NCI-H146 (cell line): ENCODE measurements around the gene SOWAHA.

Experiments used
- DNase-seq: peaks from one replicate; lab custom pipeline; 2025; lab: John Stamatoyannopoulos, UW

The SOWAHA gene

DNA sequence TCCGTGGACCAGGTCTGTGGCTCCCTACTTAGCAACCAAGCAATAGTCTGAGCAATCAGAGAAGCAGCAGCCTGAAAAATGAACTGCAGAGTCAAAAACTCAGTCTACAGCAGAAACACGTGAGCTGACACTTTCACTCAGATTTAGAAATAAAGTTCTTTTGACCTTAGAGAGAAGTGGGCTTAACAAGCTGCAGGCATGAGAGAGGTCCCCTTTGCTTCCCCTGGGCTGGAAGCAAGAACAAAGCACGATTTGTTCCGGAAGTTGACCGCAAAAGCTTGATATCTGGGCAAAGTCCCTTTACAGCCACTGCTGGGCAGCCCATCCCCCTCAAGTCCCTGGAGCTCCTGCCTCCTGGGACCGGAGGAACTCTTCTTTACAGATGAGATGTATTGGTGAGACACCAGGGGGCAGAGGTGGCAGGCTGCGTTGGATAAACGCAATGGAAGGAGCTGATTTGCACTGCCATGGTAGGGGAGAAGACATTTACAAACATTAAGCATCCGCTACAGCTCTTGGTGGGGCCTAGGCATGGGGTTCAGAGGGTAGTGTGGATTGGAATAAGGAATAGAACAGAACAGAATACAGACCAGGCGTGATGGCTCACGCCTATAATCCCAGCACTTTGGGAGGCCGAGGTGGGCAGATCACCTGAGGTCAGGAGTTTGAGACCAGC, 5.8 kb upstream of the SOWAHA start:
- DNase-seq = no peak

DNA sequence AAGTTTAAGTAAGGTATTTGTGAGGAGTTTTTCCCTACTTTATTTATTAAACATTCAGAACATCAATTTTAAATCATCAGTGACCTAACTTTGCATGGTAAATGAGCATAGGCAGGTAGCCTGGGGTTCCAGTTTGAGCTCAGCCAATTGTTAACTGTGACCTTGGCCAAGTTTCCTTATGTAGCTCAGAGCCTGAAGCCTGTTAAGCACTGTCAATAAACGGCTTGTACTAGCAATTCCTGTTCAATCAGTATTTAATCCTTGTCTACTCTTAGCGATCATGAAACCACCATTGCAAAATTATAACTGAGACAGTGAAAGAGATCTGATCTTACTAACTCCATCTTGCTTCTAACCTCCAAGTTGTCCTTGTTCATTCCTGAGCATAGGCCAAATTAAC, 4.7 kb upstream of the SOWAHA start:
- DNase-seq = no peak

DNA sequence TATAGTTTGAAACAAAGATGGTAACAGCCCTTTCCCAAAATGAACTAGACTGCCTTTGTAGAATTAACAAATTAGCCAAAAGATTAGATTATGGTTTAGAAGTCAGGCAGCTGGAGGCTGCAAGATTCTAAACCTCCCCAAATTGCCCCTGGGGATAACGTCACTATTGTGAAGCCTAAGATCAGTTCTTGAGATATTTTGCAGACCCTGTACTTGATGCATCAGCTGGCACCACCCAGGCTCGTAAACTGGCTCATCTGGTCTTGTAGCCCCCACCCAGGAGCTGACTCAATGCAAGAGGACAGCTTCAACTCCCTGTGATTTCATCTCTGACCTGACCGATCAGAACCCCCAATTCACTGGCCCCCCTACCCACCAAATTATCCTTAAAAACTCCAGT, 4.2 kb upstream of the SOWAHA start:
- DNase-seq = no peak

DNA sequence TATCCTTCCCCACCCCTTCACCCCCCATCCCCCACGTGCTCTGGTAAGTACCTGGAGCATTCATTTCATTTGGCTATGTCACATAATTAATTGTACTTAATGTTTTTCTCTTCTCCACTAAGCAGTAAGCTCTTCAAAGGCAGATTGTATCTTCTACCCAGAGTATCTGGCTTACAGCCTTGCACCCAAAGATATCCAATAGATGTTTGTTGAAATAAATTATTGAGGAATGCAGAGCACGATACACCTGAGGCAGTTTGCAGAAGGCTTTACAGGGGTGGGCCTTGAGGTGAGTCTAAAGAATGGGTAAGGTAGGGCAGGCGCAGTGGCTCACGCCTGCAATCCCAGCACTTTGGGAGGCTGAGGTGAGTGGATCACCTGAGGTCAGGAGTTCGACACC, 2.5 kb upstream of the SOWAHA start:
- no peak for DNase-seq

DNA sequence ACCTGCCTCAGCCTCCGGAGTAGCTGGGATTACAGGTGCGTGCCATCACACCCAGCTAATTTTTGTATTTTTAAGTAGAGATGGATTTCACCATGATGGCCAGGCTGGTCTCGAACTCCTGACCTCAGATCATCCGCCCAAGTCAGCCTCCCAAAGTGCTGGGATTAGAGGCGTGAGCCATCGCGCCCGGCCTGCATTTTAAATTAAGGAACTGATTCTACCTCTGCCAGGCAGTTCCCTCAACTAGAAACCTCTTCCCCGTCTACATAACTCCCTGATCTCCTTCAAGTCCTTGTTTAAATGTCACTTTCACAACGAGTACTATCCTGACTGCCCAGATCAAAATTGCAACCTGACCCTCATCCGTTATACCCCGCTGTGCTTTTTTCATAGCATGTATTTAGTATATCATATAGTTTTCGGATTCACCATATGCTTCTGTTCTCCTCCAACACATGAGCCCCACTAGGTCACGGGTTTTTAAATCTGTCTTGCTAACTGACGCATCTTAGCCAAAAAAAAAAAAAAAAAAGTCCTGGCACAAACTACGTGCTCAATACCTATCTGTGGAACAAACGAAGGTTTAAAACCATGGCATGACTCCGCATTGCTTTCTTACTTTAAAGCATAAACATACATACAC, 858 bp upstream of the SOWAHA start:
- DNase-seq = peak; percentile 27

DNA sequence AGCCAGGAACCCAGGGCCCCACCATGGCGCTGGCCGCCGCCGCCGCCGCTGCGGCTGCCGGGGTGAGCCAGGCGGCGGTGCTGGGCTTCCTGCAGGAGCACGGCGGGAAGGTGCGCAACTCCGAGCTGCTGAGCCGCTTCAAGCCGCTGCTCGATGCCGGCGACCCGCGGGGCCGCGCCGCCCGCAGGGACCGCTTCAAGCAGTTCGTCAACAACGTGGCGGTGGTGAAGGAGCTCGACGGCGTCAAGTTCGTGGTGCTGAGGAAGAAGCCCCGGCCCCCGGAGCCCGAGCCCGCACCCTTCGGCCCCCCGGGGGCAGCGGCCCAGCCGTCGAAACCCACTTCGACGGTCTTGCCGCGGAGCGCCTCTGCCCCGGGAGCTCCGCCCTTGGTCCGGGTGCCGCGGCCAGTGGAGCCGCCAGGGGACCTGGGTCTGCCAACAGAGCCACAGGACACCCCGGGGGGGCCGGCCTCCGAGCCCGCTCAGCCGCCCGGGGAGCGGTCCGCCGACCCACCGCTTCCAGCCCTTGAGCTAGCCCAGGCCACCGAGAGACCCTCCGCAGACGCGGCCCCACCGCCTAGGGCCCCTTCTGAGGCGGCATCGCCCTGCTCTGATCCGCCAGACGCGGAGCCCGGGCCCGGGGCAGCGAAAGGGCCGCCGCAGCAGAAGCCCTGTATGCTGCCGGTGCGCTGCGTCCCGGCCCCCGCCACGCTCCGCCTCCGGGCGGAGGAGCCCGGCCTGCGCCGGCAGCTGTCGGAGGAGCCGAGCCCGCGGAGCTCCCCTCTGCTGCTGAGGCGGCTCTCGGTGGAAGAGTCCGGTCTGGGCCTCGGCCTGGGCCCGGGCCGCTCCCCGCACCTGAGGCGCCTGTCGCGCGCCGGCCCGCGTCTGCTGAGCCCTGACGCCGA, 749 bp downstream of the SOWAHA start:
- DNase-seq = peak; percentile 47

DNA sequence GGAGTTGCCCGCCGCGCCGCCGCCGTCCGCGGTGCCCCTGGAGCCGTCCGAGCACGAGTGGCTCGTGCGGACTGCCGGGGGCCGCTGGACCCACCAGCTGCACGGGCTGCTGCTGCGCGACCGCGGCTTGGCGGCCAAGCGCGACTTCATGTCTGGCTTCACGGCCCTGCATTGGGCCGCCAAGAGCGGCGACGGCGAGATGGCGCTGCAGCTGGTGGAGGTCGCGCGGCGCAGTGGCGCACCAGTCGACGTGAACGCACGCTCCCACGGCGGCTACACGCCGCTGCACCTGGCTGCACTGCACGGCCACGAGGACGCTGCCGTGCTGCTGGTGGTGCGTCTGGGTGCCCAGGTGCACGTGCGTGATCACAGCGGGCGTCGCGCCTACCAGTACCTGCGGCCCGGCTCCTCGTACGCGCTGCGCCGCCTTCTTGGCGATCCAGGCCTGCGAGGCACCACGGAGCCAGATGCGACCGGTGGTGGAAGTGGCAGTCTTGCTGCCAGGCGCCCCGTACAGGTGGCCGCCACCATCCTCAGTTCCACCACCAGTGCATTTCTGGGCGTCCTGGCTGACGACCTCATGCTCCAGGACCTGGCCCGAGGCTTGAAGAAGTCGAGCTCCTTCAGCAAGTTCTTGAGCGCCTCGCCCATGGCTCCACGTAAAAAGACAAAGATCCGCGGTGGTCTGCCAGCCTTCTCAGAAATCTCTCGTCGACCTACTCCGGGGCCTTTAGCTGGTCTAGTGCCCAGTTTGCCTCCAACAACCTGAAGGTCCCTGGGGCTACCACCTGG, 1.6 kb downstream of the SOWAHA start:
- DNase-seq = no peak

DNA sequence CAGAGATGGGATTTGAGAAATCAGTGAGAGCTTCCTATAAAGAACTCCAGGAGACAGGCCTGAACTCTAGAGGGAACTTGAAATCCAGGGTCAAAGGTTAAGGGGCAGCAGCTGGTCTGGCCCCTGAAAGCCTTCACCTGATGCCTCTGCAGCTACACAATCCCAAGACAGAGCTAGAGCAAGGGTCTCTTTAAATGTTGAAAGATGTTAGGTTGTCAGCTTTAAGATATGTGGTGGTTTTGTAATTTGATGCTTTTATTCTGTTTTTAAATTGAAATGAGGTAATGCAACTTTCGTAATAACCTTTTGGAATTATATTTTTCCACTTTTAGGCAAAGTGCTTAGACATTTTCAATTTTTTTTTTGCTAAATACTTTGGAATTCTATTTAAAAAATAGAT, 2.4 kb downstream of the SOWAHA start:
- no peak for DNase-seq

DNA sequence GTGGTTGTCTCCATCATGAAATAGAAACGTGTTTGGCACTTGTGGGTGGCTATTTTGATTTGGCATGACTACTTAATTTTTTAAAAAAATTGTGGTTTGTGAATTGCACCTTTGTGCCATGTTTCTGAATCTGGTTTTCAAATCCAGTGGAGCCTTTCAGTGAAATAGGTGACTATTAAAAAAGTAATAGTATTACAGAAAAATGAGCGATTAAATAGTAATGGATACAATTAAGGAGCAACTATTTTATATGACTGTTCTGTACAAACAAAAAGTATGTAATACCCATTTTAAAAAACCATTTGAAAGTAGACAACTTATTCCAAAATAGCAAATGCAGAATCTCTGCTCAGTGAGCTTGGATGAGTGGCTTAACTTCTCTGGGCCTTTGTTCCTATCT, 3.0 kb downstream of the SOWAHA start:
- no peak for DNase-seq

DNA sequence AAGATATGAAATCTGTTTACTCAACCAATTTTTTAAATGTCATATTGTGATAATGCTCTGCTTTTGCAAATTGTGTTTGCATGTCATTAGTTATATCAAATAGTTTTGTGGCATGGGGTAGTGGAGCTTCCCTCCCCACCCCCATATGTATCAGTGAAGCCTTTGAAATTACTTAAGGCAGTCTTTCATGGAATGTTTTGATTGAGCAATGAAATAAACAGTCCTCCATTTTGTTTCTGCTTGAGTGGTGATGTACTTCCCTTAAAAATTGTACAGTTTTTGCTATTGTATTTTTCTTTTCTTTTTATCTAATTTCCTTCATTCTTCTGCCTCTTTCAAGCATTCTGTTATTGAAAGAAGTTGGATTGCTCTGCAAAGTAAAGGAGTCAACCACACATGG, 3.5 kb downstream of the SOWAHA start:
- DNase-seq = no peak

DNA sequence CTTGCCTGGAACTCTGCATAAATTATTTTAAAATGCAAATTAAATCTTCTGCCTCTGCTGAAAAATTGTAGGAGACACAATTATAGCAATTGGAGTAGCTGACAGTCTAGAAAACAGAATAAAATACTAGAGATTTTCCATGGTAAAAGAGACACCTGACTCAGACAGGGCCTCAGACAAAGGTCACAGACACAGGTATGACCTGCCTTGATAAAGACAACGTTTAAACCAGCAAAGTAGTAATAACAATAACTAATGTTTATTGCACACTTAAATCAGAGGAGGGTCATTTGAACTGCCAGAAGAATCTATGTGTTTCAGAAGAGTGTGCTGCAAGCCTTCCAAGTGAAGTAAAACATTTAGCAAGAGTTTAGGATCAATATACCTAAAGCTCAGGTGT, 3.9 kb downstream of the SOWAHA start:
- DNase-seq = no peak

DNA sequence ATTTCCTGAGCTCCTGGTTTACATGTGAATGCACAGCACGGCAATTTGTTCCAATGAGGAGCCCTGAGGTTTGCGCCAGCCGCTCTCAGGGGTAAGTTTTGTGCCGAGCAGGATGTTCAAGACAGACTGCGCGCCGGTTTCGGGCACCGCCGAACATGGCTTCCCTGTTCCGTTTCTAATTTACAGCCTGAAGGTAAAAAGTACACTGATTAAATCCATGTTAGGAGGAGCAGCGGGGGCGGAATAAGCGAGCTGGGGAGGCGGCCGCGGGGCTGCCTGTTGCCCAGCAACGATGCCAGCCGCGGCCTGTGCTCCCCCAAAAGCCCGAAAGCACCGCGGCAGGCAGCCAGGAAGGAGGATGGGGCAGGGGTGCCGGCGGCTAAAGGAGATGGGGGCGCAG, 6.4 kb downstream of the SOWAHA start:
- no peak for DNase-seq

DNA sequence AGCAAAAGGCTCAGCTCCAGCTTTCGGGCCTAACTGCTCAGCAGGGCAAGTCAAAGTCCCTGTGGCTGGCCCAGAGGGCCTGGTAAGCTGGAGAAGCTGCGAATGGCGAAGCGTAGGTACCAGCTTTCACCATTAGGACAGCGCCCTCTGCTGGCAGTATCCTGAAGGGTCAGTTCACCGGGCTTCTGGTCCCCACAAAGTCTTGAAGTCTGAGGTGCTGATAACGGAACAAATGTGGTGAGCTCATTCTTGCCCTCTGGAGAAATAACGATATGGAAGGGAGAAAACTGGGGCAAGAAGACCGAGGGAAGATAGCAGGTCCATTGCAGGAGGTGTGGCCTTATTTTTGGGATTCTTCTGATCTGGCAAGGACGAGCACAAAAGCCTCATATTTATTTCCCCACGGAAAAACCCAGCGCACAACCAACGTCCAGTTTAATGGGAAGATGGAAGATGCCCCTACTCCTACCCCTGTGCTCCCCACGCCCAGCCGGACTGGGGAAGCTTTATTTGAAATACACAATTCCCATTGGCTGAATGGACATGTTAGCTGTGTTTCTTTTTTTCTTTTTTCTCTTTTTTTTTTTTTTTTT, 7.2 kb downstream of the SOWAHA start:
- peak; percentile 80 for DNase-seq

DNA sequence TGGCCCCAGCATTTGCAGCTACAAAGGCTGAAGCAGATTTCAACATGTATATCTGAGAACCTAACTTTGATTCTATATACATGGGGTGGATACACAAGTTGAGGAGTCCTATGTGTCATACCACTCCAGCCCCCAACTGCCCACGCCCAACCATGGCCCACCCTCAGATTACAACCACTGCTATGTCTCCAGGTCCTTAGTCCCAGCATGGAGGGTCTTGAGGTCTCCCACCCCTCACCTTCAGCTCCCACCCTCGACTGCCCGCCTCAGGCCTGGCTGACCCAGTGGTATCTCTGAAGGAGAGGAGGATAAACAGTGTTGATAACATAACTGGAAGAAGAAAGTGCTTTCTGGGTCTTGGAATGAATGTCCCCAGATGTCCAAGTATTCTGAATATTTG, 8.2 kb downstream of the SOWAHA start:
- no peak for DNase-seq

DNA sequence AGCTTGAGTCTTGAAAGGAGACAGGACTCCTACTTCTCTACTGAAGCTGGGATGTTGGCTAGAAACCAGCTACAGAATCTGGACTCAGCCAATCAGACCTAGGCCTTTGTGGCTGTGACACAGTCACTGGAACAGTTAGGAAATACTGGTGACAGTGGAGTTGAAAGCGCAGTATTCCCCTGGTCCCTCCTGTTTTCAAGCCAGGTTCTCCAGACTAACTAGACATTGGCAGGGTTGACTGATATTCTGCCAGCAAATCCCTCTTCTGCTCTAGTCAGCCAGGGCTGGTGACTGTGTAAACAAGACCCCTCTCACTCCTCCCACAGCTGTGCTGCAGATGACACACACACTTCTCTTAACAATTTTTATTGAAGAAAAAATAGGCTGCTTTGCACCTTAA, 8.7 kb downstream of the SOWAHA start:
- DNase-seq = no peak

DNA sequence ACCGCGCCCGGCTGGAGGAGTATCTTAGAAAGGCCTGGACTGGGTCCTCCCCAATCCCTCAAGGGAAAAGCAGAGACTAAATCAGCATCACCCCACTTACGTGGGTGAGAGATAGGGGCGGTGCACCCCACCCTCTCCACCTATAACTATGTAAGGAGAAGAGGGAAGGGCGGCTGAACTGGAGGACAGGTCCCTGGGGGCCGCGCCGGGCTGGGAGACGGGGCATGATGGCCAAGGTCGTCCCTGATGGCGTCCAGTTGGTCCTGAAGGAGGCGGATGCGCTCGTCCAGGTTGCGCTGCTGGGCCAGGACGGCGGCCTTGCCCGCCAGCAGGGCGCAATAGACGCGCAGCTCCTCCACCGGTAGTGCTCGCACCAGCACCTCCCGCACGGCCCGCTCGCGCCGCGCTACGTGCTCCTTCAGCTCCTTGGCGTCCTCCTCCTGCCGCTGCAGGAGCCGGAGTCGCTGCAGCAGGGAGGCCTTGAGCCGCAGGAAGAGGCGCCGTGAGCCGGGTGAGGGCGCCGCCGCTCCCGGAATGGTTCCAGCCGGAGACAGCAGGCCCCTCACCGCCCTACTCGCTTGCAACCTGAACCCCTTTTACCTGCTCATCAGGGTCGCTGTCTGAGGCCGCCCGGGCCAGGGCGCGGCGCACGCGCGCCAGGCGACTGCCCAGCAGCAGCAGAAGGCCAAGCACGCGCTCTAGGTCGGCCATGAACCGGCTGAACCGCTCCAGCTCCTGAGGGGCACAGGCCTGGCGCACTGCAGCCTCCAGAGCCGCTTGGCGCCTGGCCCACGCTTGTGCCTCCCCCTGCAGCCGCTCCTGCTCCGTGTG, 9.8 kb downstream of the SOWAHA start:
- DNase-seq = no peak

DNA sequence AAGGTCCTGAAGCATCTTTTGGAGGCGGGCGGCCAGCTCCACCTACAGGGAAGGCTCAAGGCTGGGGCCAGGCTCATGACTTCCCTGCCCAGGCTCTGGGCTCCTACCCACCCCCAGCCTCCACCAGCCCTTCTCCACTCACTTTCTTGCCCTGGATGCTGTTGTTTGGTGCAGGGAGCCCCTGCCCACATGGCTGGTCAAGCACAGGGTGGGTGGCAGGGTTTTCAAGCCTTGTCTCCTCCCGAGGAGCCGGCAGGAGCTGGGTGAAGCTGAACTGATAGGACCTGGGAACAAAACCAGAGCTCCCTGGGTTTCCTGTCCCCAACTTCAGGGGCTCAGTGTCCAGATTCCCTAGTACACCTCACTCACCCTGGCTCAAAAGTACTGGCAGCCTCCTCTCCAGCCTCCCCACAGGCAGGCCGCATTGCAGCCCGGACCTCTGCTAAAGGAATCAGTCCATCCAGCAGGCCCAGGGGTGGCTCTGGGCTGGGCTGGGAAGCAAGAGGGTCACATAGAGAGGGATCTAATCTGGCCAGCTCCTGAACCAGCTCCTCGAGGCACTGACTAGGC, 10.5 kb downstream of the SOWAHA start:
- no peak for DNase-seq

DNA sequence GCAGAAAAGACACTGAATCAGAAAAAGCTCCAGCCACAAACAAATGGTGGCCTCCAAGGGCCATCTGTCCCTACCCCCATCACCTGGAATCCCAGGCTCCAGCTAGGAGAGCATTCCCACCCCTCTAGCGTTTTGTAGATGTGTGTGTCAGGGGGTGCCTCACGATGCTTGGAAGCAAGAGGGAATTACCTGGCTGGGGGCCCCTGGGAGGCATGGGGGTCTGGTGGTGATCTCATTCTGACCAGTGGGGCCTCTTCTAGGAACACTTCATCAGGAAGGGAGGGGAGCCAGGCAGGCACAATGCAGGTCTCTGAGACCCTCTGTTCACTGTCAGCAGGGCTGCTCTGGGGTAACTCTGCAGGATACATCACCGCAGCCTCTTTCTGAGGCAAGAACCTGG, 11.3 kb downstream of the SOWAHA start:
- DNase-seq = no peak

DNA sequence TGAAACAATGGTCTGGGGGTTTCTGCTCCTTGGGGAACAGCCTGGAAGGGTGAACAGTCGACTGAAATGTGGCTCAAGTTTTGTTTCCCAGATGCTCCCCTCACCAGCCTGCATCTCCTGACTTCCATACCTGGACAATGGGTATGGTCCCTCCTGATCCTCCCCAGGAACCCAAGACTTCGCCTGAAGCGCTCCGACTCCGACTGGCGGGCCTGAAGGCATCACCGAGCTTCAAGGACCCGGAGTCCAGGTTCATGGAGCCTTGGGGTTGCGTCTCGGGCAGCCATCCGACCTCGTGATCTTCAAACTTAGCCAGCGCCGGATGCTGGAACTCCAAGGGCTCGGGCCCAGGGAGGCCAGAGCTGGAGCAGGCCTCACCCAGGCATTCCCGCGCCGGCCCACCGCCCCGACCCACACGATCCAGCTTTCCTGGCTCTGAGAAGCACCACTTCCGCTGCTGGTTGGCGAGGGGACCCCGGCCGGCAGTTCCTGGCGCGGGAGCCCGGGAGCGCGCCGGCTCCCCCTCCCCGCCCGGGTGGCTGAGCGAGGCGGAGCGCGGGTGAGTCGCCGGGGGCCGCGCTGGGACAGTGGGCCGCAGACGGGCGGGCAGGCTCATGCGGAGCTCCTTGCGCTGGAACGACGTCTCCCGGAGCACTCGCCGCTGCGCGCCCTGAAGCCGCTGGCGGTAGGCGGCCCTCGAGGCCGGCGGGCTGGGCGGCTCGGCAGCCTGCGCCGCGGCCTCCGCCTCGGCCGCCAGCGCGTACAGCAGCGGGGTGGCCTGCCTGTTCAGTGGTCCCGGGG, 12.1 kb downstream of the SOWAHA start:
- DNase-seq = no peak
